ENCODE data around the gene OPRD1. TPM values are rescaled to one million over a fixed set of nuclear protein-coding genes. Genes with fewer than 3 reads are reported as not detected.
"Not testable (repeated sequence)": the region's sequence is repeated elsewhere in the genome, so short reads cannot be mapped to it uniquely, and the experiment has no call there.

Gene OPRD1
- total RNA-seq, 1 donor from 2014 or later: not detected

GRCh38 chr1:28864695-28865094 is 52.7 kb downstream of the OPRD1 start:
- DNase-seq (ENCODE audit: low read depth): no peak
- no peak for TF ChIP-seq CTCF (conservative IDR thresholded peaks at IDR 0.05; ENCODE audit: low read depth, low read length)
- H3K4me3 ChIP-seq (ENCODE audit: low read depth, low read length): no peak overlapping the region

GRCh38 chr1:28865997-28866650 is 54.2 kb downstream of the OPRD1 start:
- no peak for DNase-seq (ENCODE audit: low read depth)
- TF ChIP-seq CTCF (conservative IDR thresholded peaks at IDR 0.05; ENCODE audit: low read depth, low read length): no peak
- no peak overlapping the region for H3K4me3 ChIP-seq (ENCODE audit: low read depth, low read length)

GRCh38 chr1:28867850-28868249 is 55.9 kb downstream of the OPRD1 start:
- TF ChIP-seq CTCF (conservative IDR thresholded peaks at IDR 0.05; ENCODE audit: low read depth, low read length): no peak
- H3K4me3 ChIP-seq (ENCODE audit: low read depth, low read length): no peak overlapping the region
- DNase-seq (ENCODE audit: low read depth): no peak

GRCh38 chr1:28869952-28870351 is 58.0 kb downstream of the OPRD1 start:
- H3K4me3 ChIP-seq (ENCODE audit: low read depth, low read length): no peak overlapping the region
- DNase-seq (ENCODE audit: low read depth): no peak
- no peak for TF ChIP-seq CTCF (conservative IDR thresholded peaks at IDR 0.05; ENCODE audit: low read depth, low read length)

- H3K4me3 ChIP-seq (ENCODE audit: low read depth, low read length): no peak overlapping the region
- no peak for DNase-seq (ENCODE audit: low read depth)
- no peak for TF ChIP-seq CTCF (conservative IDR thresholded peaks at IDR 0.05; ENCODE audit: low read depth, low read length)
Measured at GRCh38 chr1:28871631-28872401, 59.8 kb downstream of the OPRD1 start.

- not testable (repeated sequence) for H3K4me3 ChIP-seq (ENCODE audit: low read depth, low read length); DNase-seq (ENCODE audit: low read depth)
Measured at GRCh38 chr1:28875134-28875533, 63.2 kb downstream of the OPRD1 start.

GRCh38 chr1:28877132-28877781 is 65.3 kb downstream of the OPRD1 start:
- no peak for DNase-seq (ENCODE audit: low read depth)

More at GRCh38 chr1:28877132-28877781, 65.3 kb downstream of the OPRD1 start:
- no peak overlapping the region for H3K4me3 ChIP-seq (ENCODE audit: low read depth, low read length)
- TF ChIP-seq CTCF (conservative IDR thresholded peaks at IDR 0.05; ENCODE audit: low read depth, low read length): peak; percentile 93

All from epithelial cell of proximal tubule (primary cell).